SK-N-SH (cell line): ENCODE data around the gene ANKRD52. TPM values are rescaled to one million over a fixed set of nuclear protein-coding genes. Genes with fewer than 3 reads are reported as not detected.
"Not testable (repeated sequence)": the region's sequence is repeated elsewhere in the genome, so short reads cannot be mapped to it uniquely, and the experiment has no call there.

Experiments used
- CTCF ChIA-PET: fragments of 300-600, 350-600 bp; formaldehyde crosslinking; extraction: SDS; loops from one replicate; lab custom pipeline; 2021; lab: Yijun Ruan, JAX
- POLR2A ChIA-PET: fragments of 350-600 bp; sonication (Branson Sonifier 250); formaldehyde crosslinking; extraction: SDS; loops from one replicate; lab custom pipeline; 2020; ENCODE audit warnings: antibody characterized with exemption, inconsistent platforms; lab: Yijun Ruan, JAX
- DNase-seq: peaks from one replicate; pipeline ENCODE4 v3.0.0; 2012
- H2AFZ ChIP-seq: fragments of 200-600 bp; sonication (generic); 2 replicates; pipeline ENCODE4 v1.8.1; 2016; ENCODE audit warnings: antibody characterized with exemption, mild to moderate bottlenecking, low read depth
- H3F3A ChIP-seq: fragments of 200-600 bp; sonication (generic); replicated peaks from 2 replicates; pipeline ENCODE3; 2016; ENCODE audit warnings: antibody characterized with exemption, mild to moderate bottlenecking; ENCODE audit not compliant: insufficient read depth
- H3K27ac ChIP-seq, 2 experiments: fragments of 200-500 bp in 1 of 2; fragments of 200-600 bp in 1 of 2; sonication (Bioruptor generic) in 1 of 2; sonication (generic), shearing (Covaris generic) in 1 of 2; 2 replicates each; pipeline versions ENCODE4 v1.5.1 to v1.6.1; 2014 to 2016; ENCODE audit warnings: low read depth in 2 of 2, inconsistent platforms in 1 of 2, low read length in 1 of 2, mild to moderate bottlenecking in 1 of 2, mixed read lengths in 1 of 2
- H3K27me3 ChIP-seq: fragments of 200-600 bp; sonication (generic), shearing (Covaris generic); 2 replicates; pipeline ENCODE4 v1.6.1; 2016; ENCODE audit warnings: mixed run types; ENCODE audit not compliant: insufficient read depth
- H3K36me3 ChIP-seq, 2 experiments: fragments of 200-500 bp in 1 of 2; fragments of 200-600 bp in 1 of 2; sonication (Bioruptor generic) in 1 of 2; sonication (generic) in 1 of 2; replicated peaks in 1 of 2; 2 replicates each; pipeline versions ENCODE3 to v1.5.1; 2014 to 2016; ENCODE audit warnings: low read length in 1 of 2, mild to moderate bottlenecking in 1 of 2; ENCODE audit not compliant: insufficient read depth in 2 of 2, control insufficient read depth in 1 of 2
- H3K4me1 ChIP-seq, 2 experiments: fragments of 200-500 bp in 1 of 2; fragments of 200-600 bp in 1 of 2; sonication (Bioruptor generic) in 1 of 2; sonication (generic), shearing (Covaris generic) in 1 of 2; 2 replicates each; pipeline versions ENCODE4 v1.5.1 to v1.6.1; 2014 to 2016; ENCODE audit warnings: low read depth in 1 of 2, low read length in 1 of 2, mixed run types in 1 of 2; ENCODE audit not compliant: insufficient read depth in 2 of 2, control insufficient read depth in 1 of 2
- H3K4me2 ChIP-seq: fragments of 200-600 bp; sonication (generic), shearing (Covaris generic); 2 replicates; pipeline ENCODE4 v1.6.1; 2017; ENCODE audit warnings: mixed run types
- H3K4me3 ChIP-seq, 2 experiments: fragments of 200-500 bp in 1 of 2; fragments of 200-600 bp in 1 of 2; sonication (Bioruptor generic) in 1 of 2; sonication (generic), shearing (Covaris generic) in 1 of 2; 2 replicates each; pipeline versions ENCODE4 v1.5.1 to v1.8.1; 2014 to 2016; ENCODE audit warnings: low read depth in 2 of 2, inconsistent platforms in 1 of 2, low read length in 1 of 2, mild to moderate bottlenecking in 1 of 2, mixed read lengths in 1 of 2, moderate library complexity in 1 of 2
- H3K79me2 ChIP-seq: fragments of 200-600 bp; sonication (generic); 2 replicates; pipeline ENCODE4 v1.8.1; 2017; ENCODE audit warnings: mild to moderate bottlenecking; ENCODE audit not compliant: insufficient read depth
- H3K9ac ChIP-seq: fragments of 200-600 bp; sonication (generic); 2 replicates; pipeline ENCODE4 v1.6.1; 2017; ENCODE audit warnings: mixed run types
- H3K9me2 ChIP-seq: fragments of 200-600 bp; sonication (generic); 2 replicates; pipeline ENCODE4 v1.6.1; 2017; ENCODE audit warnings: mixed run types
- H3K9me3 ChIP-seq: fragments of 200-600 bp; sonication (generic); 2 replicates; pipeline ENCODE4 v1.6.1; 2017; ENCODE audit warnings: mixed run types, mild to moderate bottlenecking, moderate library complexity
- H4K20me1 ChIP-seq: fragments of 200-600 bp; sonication (generic); 2 replicates; pipeline ENCODE4 v1.6.1; 2017; ENCODE audit warnings: mild to moderate bottlenecking, mixed run types; ENCODE audit not compliant: insufficient read depth
- EP300 ChIP-seq, 2 experiments: IDR thresholded peaks; 2 replicates each; pipeline versions ENCODE4 v1.4.0 to v1.6.1; 2012; ENCODE audit warnings: borderline replicate concordance in 1 of 2, low read depth in 1 of 2, low read length in 1 of 2
- EZH2phosphoT487 ChIP-seq: fragments of 200-600 bp; sonication (generic); IDR thresholded peaks from 2 replicates; pipeline ENCODE4 v1.6.1; 2017; ENCODE audit warnings: low read depth, mixed run types, mild to moderate bottlenecking, antibody characterized with exemption, moderate library complexity, borderline replicate concordance
- FOSL2 ChIP-seq: IDR thresholded peaks from 2 replicates; pipeline ENCODE4 v1.4.0; 2012; ENCODE audit warnings: low read depth, mild to moderate bottlenecking, moderate library complexity, borderline replicate concordance
- FOXJ3 ChIP-seq: sonication (generic); formaldehyde crosslinking; IDR thresholded peaks from 2 replicates; pipeline ENCODE4 v1.5.1; 2020; ENCODE audit warnings: mild to moderate bottlenecking, missing genetic modification reagents
- FOXM1 ChIP-seq: IDR thresholded peaks from 2 replicates; pipeline ENCODE4 v1.4.0; 2012; ENCODE audit warnings: low read depth, mild to moderate bottlenecking
- GABPA ChIP-seq: IDR thresholded peaks from 2 replicates; pipeline ENCODE4 v1.4.0; 2012; ENCODE audit warnings: low read depth, mild to moderate bottlenecking
- GATA2 ChIP-seq: sonication (generic); formaldehyde crosslinking; IDR thresholded peaks from 2 replicates; pipeline ENCODE4 v1.5.0; 2020; ENCODE audit warnings: mild to moderate bottlenecking, missing genetic modification reagents
- IRF3 ChIP-seq: fragments of 150-350 bp; IDR thresholded peaks from 2 replicates; pipeline ENCODE4 v1.6.1; 2016; ENCODE audit warnings: mild to moderate bottlenecking, low read depth, low read length
- MEF2A ChIP-seq: IDR thresholded peaks from 2 replicates; pipeline ENCODE4 v1.4.0; 2012; ENCODE audit warnings: low read depth, borderline replicate concordance
- MXI1 ChIP-seq: IDR thresholded peaks from 2 replicates; pipeline ENCODE4 v1.6.1; 2012; ENCODE audit warnings: mild to moderate bottlenecking, low read depth, low read length, improper control_type of control experiment
- NFIC ChIP-seq: IDR thresholded peaks from 2 replicates; pipeline ENCODE4 v1.4.0; 2012; ENCODE audit warnings: borderline replicate concordance
- PBX3 ChIP-seq: IDR thresholded peaks from 2 replicates; pipeline ENCODE4; 2012
- RCOR1 ChIP-seq: fragments of 150-350 bp; IDR thresholded peaks from 2 replicates; pipeline ENCODE4 v1.6.1; 2017; ENCODE audit warnings: antibody characterized with exemption, low read length
- RXRA ChIP-seq: IDR thresholded peaks from 2 replicates; pipeline ENCODE4 v1.4.0; 2012; ENCODE audit warnings: low read depth, mild to moderate bottlenecking, borderline replicate concordance
- SIN3A ChIP-seq: IDR thresholded peaks from 2 replicates; pipeline ENCODE4 v1.6.1; 2012; ENCODE audit warnings: low read depth, mild to moderate bottlenecking, low read length, moderate library complexity, borderline replicate concordance
- TEAD4 ChIP-seq: IDR thresholded peaks from 2 replicates; pipeline ENCODE4 v1.4.0; 2012; ENCODE audit warnings: mild to moderate bottlenecking, borderline replicate concordance; ENCODE audit not compliant: insufficient read depth
- USF1 ChIP-seq: IDR thresholded peaks from 2 replicates; pipeline ENCODE4 v1.4.0; 2012; ENCODE audit warnings: low read depth, borderline replicate concordance
- USF2 ChIP-seq: fragments of 150-350 bp; IDR thresholded peaks from 2 replicates; pipeline ENCODE4 v1.6.1; 2017; ENCODE audit warnings: antibody characterized with exemption, low read length, low read depth, borderline replicate concordance
- YY1 ChIP-seq: IDR thresholded peaks from 2 replicates; pipeline ENCODE4 v1.4.0; 2012; ENCODE audit warnings: low read depth, mild to moderate bottlenecking
- ZBTB33 ChIP-seq: IDR thresholded peaks from 2 replicates; pipeline ENCODE4 v1.4.0; 2012; ENCODE audit warnings: low read depth, borderline replicate concordance
- WGBS: methylation state at CpG from one replicate; pipeline ENCODE4 v1.1.6; 2017; ENCODE audit warnings: low lambda C conversion rate; 5-methylcytosine and 5-hydroxymethylcytosine counted together
- polyA plus RNA-seq, 3 experiments: library from polyadenylated mRNA; depleted of rRNA; stranded (reverse); fragments of >200 nt; gene quantifications; 2 replicates each; pipeline ENCODE4 v1.2.3, GENCODE V29; 2012

Gene ANKRD52
- polyA plus RNA-seq, 1 of the 3 experiments (the other 2 are of a cell fraction): 23.4 TPM

GRCh38 chr12:56274299-56274698, 16.1 kb upstream of the ANKRD52 start:
- H4K20me1 ChIP-seq: no peaks in the 10 kb centered on the region
- H3F3A ChIP-seq: peaks cover 39% of the 10 kb centered on the region
- POLR2A ChIA-PET: no interaction called here
- TF ChIP-seq FOXM1: no peak
- no peak for TF ChIP-seq FOSL2
- no peak for TF ChIP-seq EP300 (IDR thresholded peaks at IDR 0.05; ENCODE audit: borderline replicate concordance in 1 of 2, low read depth in 1 of 2, low read length in 1 of 2)
- no peak for TF ChIP-seq IRF3
- TF ChIP-seq RCOR1: no peak
- no peak for TF ChIP-seq GATA2 (CRISPR knock-in tag)
- TF ChIP-seq MXI1: no peak
- TF ChIP-seq YY1: no peak
- no peak for TF ChIP-seq EZH2phosphoT487
- TF ChIP-seq SIN3A: no peak
- TF ChIP-seq TEAD4: no peak
- TF ChIP-seq USF2: no peak
- TF ChIP-seq PBX3: no peak
- TF ChIP-seq MEF2A: no peak
- no peak for TF ChIP-seq GABPA
- TF ChIP-seq ZBTB33: no peak
- TF ChIP-seq RXRA: no peak
- no peak for TF ChIP-seq NFIC
- no peak for TF ChIP-seq USF1
- TF ChIP-seq FOXJ3 (CRISPR knock-in tag): no peak
- TF ChIP-seq, all 33 proteins: peak for 0
- no peak overlapping the region for H2AFZ ChIP-seq
- H3K27ac ChIP-seq: no peak overlapping the region
- no peak overlapping the region for H3K9ac ChIP-seq
- CTCF ChIA-PET: interaction anchor here (1.9 kb wide), 1 partner anchor 85 kb away, joined by 4 read pairs; the partner anchor contains the start of gene SMARCC2
- H3K9me2 ChIP-seq: no peaks in the 10 kb centered on the region
- 93% methylated on average over 2 of the region's 2 CpGs for WGBS
- H3K4me2 ChIP-seq: no peak overlapping the region
- no peak overlapping the region for H3K4me3 ChIP-seq
- no peaks in the 10 kb centered on the region for H3K4me1 ChIP-seq
- no peak for DNase-seq
- peaks cover 58 to 62% of the 10 kb centered on the region in 2 experiments for H3K36me3 ChIP-seq
- H3K27me3 ChIP-seq: no peaks in the 10 kb centered on the region
- no peaks in the 10 kb centered on the region for H3K9me3 ChIP-seq
- 0 out of 2 replicates have a peak, but pooled peaks cover 4% of the 10 kb centered on the region for H3K79me2 ChIP-seq

- H3K27ac ChIP-seq, H2AFZ ChIP-seq, H3K79me2 ChIP-seq, H3K9ac ChIP-seq, H3K4me2 ChIP-seq, H4K20me1 ChIP-seq, DNase-seq, H3K27me3 ChIP-seq, H3K4me1 ChIP-seq, POLR2A ChIA-PET, H3K9me2 ChIP-seq, H3K9me3 ChIP-seq, H3K4me3 ChIP-seq: not testable (repeated sequence)
- 100% methylated on average over 1 of the region's 2 CpGs for WGBS
- Histone ChIP-seq H3F3A (peaks cover 51% of the 10 kb centered on the region), H3K36me3 (peaks cover 47 to 61% of the 10 kb centered on the region in 2 experiments)
- CTCF ChIA-PET: interaction anchor here (0.9 to 1.9 kb wide), 3 partner anchors 14 to 191 kb away, joined by 3 to 8 read pairs (median 4); partner anchors contain the start of genes ANKRD52 and SMARCC2
Measured at GRCh38 chr12:56272468-56272867, 14.3 kb upstream of the ANKRD52 start.
